NCI-H2227 (cell line): ENCODE results near the gene ENOX1.

Experiments
- DNase-seq: peaks from one replicate; lab custom pipeline; 2025; ENCODE audit not compliant: unreplicated experiment; lab: John Stamatoyannopoulos, UW

The ENOX1 gene

GRCh38 chr13:43229506-43229905, 557.3 kb downstream of the ENOX1 start:
- no peak for DNase-seq

DNA sequence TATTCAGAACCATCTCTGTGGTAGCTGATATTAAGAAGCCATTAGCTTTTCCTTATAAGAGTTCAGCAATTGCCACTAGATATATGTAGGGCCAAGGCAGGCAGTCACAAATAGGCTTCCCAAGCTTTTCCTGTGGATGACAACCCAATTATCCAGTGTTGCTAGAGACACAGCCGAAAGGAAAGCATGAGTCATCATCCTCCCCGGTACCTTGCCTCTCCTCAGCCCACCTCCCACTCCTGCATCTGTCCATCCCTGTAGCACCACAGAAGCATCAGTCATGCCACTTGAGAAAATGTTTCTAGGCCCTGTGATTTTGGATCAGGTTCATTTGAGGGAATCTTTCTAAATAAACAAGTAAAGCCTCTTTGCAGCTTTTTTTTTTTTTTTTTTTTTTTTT, 559.1 kb downstream of the ENOX1 start:
- DNase-seq = peak; percentile 14

DNA sequence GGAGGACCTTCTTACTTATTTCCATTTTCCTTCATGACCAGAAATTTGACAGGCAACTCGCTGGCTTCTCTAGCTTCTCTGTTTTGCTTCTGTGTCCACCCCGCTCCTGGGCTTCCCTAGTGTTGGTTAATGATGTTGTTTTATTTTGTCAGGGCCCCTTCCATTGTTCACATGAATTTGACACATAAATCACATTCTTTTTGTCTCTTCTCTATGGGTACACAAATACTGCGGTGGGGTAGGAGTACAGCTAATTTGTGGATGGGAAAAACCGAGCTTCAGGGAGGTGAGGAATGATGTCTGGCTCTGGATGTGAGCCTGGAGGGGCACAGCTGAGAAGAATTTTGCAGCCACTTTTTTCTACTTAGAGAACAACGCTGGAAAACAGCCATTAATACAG, 563.6 kb downstream of the ENOX1 start:
- no peak for DNase-seq

DNA sequence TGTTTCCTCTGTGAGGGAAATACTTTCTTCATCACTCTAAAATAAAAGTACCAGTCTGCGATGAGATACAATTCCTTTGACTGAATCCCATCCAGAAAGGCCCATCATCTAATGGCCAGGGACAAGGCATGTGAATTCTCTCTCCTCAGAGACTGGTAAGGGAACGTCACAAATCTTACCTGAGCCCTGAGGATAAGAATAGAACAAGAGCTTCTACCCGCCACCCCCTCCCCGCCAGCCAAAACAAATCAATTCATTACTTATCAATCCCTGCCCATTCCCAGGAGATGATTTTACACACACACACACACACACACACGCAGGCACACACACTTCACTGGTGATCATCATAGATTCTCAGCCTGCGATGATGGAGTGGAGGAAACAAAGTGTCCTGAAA, 564.7 kb downstream of the ENOX1 start:
- no peak for DNase-seq

DNA sequence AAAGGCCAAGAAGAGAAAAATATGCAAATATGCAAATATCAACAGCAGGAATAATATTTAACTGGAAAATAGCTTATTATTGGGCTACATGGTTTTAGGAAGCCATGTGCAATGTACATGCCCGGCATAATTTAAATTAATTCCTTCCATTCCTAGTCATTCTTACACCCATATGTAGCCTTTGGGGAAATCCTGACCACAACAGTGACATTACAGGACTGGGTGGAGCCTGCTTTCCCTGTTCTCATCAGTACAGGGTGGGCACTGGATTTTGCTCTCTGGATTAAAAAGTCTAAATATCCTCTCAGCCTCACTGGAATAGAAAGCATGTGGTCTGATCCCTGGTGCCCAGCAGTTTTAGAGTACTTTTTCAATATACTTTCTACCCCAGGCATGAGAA, 565.2 kb downstream of the ENOX1 start:
- no peak for DNase-seq

GRCh38 chr13:43220873-43221595, 565.7 kb downstream of the ENOX1 start:
- DNase-seq = no peak

DNA sequence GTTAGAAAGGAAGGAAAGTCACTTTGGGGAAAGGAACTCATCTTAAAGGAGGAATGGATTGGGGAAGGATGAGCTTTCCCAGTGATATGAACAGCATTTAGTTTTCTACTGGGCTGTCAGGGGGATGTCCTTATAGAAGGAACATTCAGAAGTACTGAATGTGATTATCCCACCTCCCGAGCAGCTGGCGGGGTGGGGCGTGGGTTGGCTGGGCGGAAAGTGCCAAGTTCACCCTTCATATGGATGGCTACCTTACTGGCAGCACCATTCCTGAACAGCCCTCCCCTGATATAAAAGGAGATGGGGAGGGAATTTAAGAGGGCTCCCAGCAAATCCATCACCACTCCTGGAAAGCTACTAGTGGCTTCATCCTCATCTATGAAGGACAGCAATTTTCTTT, 572.6 kb downstream of the ENOX1 start:
- DNase-seq = no peak

- no peak for DNase-seq
These were observed 579.9 kb downstream of the ENOX1 start for GRCh38 chr13:43206838-43207237.

DNA sequence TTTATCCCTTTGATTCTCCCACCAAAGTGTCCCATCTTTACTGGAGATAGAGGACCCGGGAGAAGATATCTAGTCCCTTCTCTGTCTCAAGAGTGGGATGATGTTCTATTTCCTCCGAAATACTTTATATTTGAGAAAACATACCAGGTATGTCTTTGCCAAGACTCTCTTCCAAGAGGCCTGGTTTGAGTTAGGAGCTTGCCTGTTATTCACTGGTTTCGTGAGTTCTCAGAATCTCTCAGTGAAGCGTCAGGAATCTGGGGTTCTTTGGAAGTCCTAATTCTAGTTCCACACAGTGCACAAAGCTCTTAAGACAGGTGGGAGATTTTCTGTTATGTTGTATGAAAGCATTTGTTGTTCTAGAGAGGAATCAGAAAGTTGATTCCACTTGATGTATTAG, 581.4 kb downstream of the ENOX1 start:
- no peak for DNase-seq

DNA sequence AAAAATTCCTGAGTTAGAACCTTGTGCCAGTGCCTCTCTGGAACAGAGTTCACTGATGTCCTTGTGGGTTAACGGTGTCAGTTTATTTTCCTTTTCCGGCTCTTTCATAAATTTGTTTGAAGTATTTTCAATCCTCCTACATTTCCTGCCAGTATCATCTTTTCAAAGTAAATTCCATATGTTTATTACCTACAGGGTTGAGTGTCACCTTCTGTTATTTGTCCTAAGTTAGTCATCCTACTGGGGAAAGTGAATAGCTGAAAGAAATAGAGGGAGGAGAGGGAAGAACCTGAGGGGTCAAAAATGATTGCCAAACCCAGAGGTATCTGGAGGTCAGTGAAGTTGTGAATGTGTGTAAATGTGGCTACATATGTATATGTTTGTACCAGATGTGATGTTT, 582.2 kb downstream of the ENOX1 start:
- no peak for DNase-seq

DNA sequence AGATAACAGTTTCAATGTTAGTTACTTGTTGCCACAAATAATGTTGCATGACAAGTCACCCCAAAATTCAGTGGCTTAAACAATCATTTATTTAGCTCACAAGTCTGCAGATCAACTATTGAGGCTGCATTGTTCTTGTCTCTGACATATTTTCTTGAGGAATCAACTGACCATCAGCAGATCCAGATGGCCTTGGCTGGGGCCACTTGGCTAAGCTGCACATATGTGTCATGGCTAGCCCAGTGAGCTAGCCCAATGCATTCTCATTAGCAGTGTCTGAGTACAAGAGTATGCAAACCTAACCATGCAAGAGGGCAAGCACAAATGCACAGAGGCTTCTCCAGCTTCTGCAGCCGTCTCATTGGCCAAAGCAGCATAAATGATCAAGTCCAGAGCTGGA, 583.0 kb downstream of the ENOX1 start:
- DNase-seq = no peak

DNA sequence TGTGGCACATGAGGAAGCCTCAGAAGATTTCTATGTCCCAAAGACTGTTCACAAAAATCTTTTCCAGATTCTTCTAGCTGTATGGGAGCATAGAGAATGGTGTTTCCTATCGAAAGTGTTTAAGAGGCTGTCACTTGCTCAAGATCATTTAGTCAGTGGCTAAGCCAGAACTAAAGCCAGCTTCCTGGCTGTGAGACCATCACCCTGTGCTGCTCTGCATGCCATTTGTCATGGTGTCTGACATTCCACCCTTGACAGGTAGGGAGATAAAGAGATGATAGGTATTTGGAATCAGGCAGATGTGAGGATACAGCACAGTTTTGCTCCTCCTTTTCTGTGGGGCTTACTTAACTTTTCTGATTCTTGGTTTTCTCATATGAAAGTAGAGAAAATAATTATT, 586.0 kb downstream of the ENOX1 start:
- no peak for DNase-seq

DNA sequence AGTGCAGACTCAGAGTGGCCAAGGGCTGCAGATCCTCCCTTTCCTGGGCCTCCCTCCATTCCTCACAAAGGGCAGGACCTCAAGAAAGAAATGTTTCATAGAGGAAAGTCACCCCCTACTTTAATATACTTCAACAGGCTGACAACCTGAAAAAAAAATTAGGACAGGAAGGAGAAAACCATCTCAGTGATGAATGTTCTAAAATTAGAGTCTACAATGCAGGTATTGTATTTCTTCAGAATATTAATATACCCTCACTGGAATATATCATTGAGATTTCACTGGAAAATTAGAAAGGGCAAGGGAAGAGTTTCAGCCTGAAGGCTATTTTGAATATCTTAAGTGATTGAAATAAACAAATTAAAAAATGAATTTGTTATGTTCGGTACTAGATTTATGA, 586.5 kb downstream of the ENOX1 start:
- no peak for DNase-seq

DNA sequence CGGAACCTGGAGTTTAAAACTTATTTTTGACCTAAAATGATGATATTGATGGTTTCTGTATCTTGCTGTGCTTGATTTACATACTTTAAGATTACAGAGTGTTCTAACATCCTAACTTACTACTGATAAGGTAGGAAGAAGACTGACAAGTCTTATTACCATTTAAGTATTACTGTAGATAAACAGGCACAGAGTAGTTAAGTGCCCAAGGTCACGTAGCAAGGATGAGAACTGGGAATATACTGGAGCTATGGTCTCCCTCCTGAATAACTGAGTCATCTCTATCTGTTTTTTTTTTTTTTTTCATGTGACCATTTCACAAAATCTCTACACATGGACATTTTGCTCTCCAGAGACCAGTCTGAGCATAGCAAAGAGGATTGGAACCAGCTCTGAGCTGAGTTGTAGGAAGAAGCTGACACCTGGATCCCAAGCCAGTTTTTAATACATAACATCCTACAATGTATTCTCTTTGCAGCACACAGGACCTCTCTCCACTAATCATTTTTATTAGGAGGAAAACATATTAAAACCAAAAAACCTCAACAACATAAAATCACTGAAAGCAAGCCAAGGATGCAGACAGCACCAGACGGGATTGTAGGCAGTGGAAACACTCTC, 589.9 kb downstream of the ENOX1 start:
- no peak for DNase-seq

DNA sequence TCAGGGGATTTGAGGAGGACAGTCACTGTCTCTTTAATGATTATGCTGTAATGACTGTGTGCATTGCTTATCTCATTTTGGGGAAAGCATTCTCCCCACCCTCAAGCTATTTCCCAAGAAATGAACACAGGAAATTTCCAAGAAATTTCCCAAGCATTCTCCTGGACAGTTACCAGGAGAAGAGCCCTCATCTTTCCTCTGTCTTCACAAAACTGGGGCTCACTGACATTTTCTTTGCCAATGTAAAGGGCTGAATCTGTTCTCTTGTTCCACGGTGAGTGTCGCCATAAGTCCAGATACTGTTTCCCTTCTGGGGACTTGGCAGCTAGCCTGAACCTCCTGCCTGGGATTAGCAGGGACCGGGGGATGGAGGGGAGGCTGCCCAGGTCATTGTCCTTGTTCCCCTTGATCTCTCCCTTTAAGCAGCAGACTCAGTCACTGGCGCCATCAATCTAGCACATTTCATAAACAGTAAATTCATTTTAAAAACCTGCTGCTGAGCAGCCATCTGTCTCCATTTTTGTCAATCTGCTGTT, 590.6 kb downstream of the ENOX1 start:
- DNase-seq = no peak

DNA sequence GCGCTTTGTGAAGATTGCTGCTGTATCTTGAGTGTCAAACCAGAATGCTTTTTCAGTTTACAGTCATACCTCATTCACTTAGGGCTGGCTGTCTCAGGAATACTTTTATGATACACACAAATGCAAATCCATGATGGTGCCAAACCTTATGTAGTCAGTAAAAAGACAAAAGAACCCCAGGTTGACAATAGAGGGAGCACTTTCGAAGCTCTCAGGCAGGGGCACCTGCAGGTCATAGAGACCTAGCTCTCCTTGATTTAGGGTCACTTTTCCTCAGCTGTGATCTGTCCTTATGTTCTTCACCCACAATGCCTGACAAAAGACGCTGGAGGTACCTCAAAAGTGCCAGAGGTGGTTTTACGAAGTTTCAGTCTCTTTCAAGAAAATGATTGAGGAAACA, 591.2 kb downstream of the ENOX1 start:
- DNase-seq = no peak

DNA sequence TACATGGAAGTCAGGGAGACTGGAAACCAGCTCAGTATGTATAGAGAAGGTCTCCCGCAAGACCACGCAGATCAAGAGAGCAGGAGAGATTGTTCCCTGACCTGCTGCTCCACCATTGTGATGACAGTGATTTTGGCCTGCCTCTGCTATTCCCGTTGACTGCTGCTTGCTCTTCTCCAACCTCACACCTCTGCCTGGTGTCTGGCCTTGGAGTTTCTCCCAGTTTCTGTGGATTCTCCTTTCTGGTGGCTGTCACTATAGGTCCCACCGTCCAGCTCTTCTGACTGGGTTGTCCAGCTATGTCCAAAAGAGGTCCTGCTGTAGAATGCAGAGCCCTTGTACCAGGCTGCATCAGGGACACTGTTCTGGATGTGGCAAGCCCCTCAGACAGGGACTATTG, 591.7 kb downstream of the ENOX1 start:
- no peak for DNase-seq

DNA sequence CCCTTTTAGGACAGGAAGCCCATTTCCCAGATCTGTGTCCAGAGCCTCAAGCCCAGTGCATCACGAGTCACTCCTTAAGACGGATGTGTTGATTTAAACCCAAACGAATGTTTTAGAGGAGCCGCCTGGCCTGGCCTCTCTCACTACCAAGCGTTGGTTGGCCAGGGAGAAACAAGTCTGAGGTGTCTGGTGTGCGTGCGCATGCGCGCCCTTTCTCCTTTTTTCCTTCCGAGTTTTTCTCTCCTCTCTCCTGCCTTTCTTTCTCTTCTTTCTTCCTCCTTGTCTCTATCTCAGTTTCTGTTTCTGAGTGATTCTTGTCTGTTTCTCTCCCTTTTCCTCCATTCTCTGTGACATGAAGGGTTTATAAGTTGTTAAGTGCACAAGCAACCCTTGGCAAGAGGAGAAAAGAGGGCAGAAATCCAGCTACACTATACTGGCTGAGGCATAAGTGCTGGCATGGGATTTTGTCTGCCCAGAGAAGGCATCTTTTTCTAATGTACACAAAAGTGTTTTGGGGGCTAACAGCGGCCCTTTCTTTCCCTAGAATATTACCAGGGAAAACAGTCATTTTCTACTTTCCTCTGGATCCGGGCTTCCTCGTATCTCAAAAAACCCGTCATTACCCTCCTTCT, 592.9 kb downstream of the ENOX1 start:
- DNase-seq = no peak

GRCh38 chr13:43191546-43191945, 595.2 kb downstream of the ENOX1 start:
- DNase-seq = no peak

- no peak for DNase-seq
These were observed 601.5 kb downstream of the ENOX1 start for GRCh38 chr13:43185226-43185625.

DNA sequence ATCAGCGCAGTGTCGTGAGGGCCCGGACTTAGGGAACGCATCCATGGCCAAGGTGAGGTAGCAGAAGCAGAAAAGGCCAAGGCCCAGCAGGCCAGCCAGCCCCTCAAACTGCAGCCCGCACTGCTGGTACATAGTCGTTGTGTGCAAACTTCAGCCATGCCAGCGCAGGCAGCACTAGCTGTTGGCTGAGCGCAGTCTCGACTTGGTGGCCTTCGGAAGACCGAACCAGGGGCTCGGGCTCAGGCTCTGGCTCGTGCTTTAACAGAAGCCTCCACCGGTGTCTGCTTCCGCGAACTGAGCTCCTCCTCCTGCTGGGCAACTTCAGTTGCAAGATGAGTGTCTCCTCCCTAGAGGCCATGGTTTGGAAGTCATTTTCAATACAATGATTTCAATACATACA, 605.9 kb downstream of the ENOX1 start:
- DNase-seq = no peak

GRCh38 chr13:43180036-43180660, 606.6 kb downstream of the ENOX1 start:
- DNase-seq = no peak
